Panc1 (cell line): ENCODE measurements around the gene HNRNPA3. TPM values are rescaled to one million over a fixed set of nuclear protein-coding genes. Genes with fewer than 3 reads are reported as not detected.
A peak's percentile ranks its signal among the peaks of the same experiment; 100 is the strongest.
"Not testable (repeated sequence)": the region's sequence is repeated elsewhere in the genome, so short reads cannot be mapped to it uniquely, and the experiment has no call there.

Source experiments
- ATAC-seq: fragments of 200-7000 bp; cut with Tn5 transposase; 2 replicates; pipeline ENCODE4 v1.9.1; 2020; ENCODE audit warnings: mild to moderate bottlenecking, moderate library complexity
- BruUV-seq: library from RNA; stranded (reverse); fragments of 400-500 nt; replicated peaks from 2 replicates; lab custom pipeline; 2021; lab: Mats Ljungman, UMichigan
- CTCF ChIA-PET: fragments of 300-600 bp; sonication (Branson Sonifier 250); formaldehyde crosslinking; loops from one replicate; lab custom pipeline; 2022; ENCODE audit warnings: antibody characterized with exemption; lab: Charles Lee
- POLR2A ChIA-PET: fragments of 300-600 bp; sonication (Branson Sonifier 250); formaldehyde crosslinking; loops from one replicate; lab custom pipeline; 2022; ENCODE audit warnings: antibody characterized with exemption; lab: Charles Lee
- DNase-seq: peaks from one replicate; pipeline ENCODE4 v3.0.0-alpha.2; 2010; ENCODE audit warnings: low read depth, low spot score
- H3K27ac ChIP-seq: 2 replicates; pipeline ENCODE4 v1.5.1; 2011; ENCODE audit warnings: mild to moderate bottlenecking, low read length, inconsistent platforms
- H3K27me3 ChIP-seq: fragments of 200-500 bp; sonication (Bioruptor generic); 2 replicates; pipeline ENCODE4 v1.6.0; 2014; ENCODE audit warnings: low read length, inconsistent platforms; ENCODE audit not compliant: control insufficient read depth, insufficient read depth
- H3K36me3 ChIP-seq: fragments of 200-500 bp; sonication (Bioruptor generic); 2 replicates; pipeline ENCODE4 v1.5.1; 2014; ENCODE audit warnings: inconsistent platforms, mild to moderate bottlenecking, low read length, moderate library complexity; ENCODE audit not compliant: control insufficient read depth, insufficient read depth
- H3K4me1 ChIP-seq: 2 replicates; pipeline ENCODE4 v1.5.1; 2011; ENCODE audit warnings: inconsistent platforms, mild to moderate bottlenecking, low read length, moderate library complexity; ENCODE audit not compliant: control insufficient read depth, insufficient read depth
- H3K4me3 ChIP-seq, 2 experiments: 2 replicates each; pipeline ENCODE4 v1.5.1; 2011 to 2012; ENCODE audit warnings: low read depth in 2 of 2, low read length in 2 of 2, mild to moderate bottlenecking in 2 of 2, inconsistent platforms in 1 of 2, moderate library complexity in 1 of 2
- H3K9me3 ChIP-seq: fragments of 200-500 bp; sonication (Bioruptor generic); 2 replicates; pipeline ENCODE4 v1.5.1; 2014; ENCODE audit warnings: low read depth, mild to moderate bottlenecking, inconsistent platforms, low read length, moderate library complexity; ENCODE audit not compliant: control insufficient read depth, insufficient read depth
- POLR2AphosphoS5 ChIP-seq: IDR thresholded peaks from 2 replicates; pipeline ENCODE4 v1.6.1; 2012; ENCODE audit warnings: mild to moderate bottlenecking, low read depth, low read length, moderate library complexity
- SIN3A ChIP-seq: IDR thresholded peaks from 2 replicates; pipeline ENCODE4 v1.6.1; 2012; ENCODE audit warnings: low read depth, mild to moderate bottlenecking, low read length, moderate library complexity, borderline replicate concordance; ENCODE audit not compliant: insufficient read depth
- TCF7L2 ChIP-seq: IDR thresholded peaks from 2 replicates; pipeline ENCODE4 v1.6.1; 2011; ENCODE audit warnings: mild to moderate bottlenecking, low read depth, low read length, inconsistent platforms
- in situ Hi-C: cut with HindIII; loops from 2 replicates; pipeline ENCODE4 v1.10.0; 2016; ENCODE audit warnings: low sequenced_read_pairs, low pct_unique_long_range_greater_than_20kb
- intact Hi-C: fragments of 100-400 bp; cut with micrococcal nuclease; formaldehyde crosslinking; loops from one replicate; pipeline ENCODE4 v1.10.0; 2022; ENCODE audit not compliant: unreplicated experiment
- total RNA-seq: library from RNA; stranded (reverse); gene quantifications from one replicate; pipeline ENCODE4 v1.2.1, GENCODE V29; 2021; ENCODE audit not compliant: unreplicated experiment
- TF ChIP-seq, protein P1 (sequence below), 2 experiments: IDR thresholded peaks; 2 replicates each; pipeline ENCODE4 v1.6.1; 2011 to 2012; ENCODE audit warnings: low read depth in 2 of 2, control low read depth in 1 of 2, low read length in 1 of 2, mild to moderate bottlenecking in 1 of 2, moderate library complexity in 1 of 2; ENCODE audit not compliant: insufficient read depth in 1 of 2
- TF ChIP-seq, protein P2 (sequence below): fragments of 450-650 bp; IDR thresholded peaks from 2 replicates; pipeline ENCODE4 v1.5.1; 2017; ENCODE audit warnings: mild to moderate bottlenecking

Gene HNRNPA3
- total RNA-seq, 1 experiment from 2014 or later: 228 TPM

DNA sequence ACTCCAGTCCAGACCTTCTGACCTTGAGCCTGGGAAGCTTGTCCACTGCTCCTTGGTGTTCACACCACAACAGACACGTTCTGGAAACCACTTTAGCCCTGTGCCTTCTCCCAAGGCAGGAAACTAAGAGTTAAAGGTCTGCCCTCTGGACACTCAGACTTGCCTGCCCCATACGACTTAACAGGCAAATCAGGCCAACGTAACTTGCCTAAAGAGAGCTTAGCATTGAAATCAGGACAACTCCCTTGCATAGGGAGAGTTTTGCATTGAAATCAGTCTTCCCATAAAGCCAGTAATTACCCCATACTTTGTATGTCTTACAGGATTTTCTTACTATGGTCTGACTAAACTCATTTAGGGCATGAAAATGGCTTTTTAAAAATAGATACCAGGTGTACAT lies 33.4 kb downstream of the HNRNPA3 start:
- Histone ChIP-seq H3K4me3 (no peak overlapping the region), H3K36me3 (no peaks in the 10 kb centered on the region; the same call in 1 of the 2 replicates), H3K27me3 (no peaks in the 10 kb centered on the region), H3K4me1 (peaks cover 98% of the 10 kb centered on the region), H3K9me3 (no peaks in the 10 kb centered on the region), H3K27ac (peak overlapping the region; percentile 94)
- CTCF ChIA-PET: interaction anchor here (0.6 to 0.8 kb wide), 2 partner anchors 17 to 20 kb away, joined by 3 read pairs; no protein-coding TSS in a partner anchor
- DNase-seq: no peak
- intact Hi-C loops (loop anchor here (10.0 kb wide), 1 partner anchor 149 kb away; the partner anchor contains the start of gene AGPS), in situ Hi-C loops (no loop called here)
- TF ChIP-seq, protein P1, sequence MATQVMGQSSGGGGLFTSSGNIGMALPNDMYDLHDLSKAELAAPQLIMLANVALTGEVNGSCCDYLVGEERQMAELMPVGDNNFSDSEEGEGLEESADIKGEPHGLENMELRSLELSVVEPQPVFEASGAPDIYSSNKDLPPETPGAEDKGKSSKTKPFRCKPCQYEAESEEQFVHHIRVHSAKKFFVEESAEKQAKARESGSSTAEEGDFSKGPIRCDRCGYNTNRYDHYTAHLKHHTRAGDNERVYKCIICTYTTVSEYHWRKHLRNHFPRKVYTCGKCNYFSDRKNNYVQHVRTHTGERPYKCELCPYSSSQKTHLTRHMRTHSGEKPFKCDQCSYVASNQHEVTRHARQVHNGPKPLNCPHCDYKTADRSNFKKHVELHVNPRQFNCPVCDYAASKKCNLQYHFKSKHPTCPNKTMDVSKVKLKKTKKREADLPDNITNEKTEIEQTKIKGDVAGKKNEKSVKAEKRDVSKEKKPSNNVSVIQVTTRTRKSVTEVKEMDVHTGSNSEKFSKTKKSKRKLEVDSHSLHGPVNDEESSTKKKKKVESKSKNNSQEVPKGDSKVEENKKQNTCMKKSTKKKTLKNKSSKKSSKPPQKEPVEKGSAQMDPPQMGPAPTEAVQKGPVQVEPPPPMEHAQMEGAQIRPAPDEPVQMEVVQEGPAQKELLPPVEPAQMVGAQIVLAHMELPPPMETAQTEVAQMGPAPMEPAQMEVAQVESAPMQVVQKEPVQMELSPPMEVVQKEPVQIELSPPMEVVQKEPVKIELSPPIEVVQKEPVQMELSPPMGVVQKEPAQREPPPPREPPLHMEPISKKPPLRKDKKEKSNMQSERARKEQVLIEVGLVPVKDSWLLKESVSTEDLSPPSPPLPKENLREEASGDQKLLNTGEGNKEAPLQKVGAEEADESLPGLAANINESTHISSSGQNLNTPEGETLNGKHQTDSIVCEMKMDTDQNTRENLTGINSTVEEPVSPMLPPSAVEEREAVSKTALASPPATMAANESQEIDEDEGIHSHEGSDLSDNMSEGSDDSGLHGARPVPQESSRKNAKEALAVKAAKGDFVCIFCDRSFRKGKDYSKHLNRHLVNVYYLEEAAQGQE (IDR thresholded peaks at IDR 0.05; ENCODE audit: insufficient read depth in 1 of 2, low read depth in 2 of 2, low read length in 1 of 2): no peak
- TF ChIP-seq SIN3A: no peak
- no peak for TF ChIP-seq TCF7L2
- TF ChIP-seq, protein P2, sequence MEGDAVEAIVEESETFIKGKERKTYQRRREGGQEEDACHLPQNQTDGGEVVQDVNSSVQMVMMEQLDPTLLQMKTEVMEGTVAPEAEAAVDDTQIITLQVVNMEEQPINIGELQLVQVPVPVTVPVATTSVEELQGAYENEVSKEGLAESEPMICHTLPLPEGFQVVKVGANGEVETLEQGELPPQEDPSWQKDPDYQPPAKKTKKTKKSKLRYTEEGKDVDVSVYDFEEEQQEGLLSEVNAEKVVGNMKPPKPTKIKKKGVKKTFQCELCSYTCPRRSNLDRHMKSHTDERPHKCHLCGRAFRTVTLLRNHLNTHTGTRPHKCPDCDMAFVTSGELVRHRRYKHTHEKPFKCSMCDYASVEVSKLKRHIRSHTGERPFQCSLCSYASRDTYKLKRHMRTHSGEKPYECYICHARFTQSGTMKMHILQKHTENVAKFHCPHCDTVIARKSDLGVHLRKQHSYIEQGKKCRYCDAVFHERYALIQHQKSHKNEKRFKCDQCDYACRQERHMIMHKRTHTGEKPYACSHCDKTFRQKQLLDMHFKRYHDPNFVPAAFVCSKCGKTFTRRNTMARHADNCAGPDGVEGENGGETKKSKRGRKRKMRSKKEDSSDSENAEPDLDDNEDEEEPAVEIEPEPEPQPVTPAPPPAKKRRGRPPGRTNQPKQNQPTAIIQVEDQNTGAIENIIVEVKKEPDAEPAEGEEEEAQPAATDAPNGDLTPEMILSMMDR: no peak
- no peak for TF ChIP-seq POLR2AphosphoS5
- POLR2A ChIA-PET: interaction anchor here (0.6 kb wide), 2 partner anchors 9 to 15 kb away, joined by 3 to 4 read pairs; no protein-coding TSS in a partner anchor
- no TSS peak for BruUV-seq
- 0 out of 2 replicates have a peak, but pooled peaks have one; percentile 17 for ATAC-seq

DNA sequence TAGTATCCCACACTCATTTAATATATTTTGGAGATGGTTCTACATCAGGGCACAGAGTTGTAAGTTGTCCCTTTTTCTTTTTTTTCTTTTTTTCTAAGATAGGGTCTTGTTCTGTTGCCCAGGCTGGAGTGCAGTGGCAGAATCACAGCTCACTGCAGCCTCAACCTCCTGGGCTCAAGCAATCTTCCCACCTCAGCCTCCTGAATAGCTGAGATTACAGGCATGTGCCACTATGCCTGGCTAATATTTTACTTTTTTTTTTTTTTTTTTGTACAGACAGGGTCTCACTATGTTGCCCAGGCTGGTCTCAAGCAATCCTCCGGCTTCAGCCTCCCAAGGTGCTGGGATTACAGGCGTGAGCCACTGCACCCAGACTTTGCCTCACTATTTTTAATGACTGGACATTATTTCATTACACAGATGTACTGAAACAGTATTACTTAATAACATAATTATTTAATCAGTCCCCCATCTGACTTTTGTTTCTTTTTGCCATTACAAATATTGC lies 34.0 kb downstream of the HNRNPA3 start:
- H3K4me1 ChIP-seq: peaks cover 99% of the 10 kb centered on the region
- POLR2A ChIA-PET: interaction anchor here (0.6 kb wide), 2 partner anchors 15 to 17 kb away, joined by 3 read pairs; no protein-coding TSS in a partner anchor
- in situ Hi-C loops: not testable (repeated sequence)

More for the DNA sequence above, 34.0 kb downstream of the HNRNPA3 start:
- not testable (repeated sequence) for DNase-seq, H3K9me3 ChIP-seq, BruUV-seq, H3K4me3 ChIP-seq, ATAC-seq, H3K27me3 ChIP-seq, H3K36me3 ChIP-seq
- intact Hi-C loops: loop anchor here (10.0 kb wide), 1 partner anchor 148 kb away; the partner anchor contains the start of gene AGPS
- H3K27ac ChIP-seq: peak overlapping the region; percentile 94
- CTCF ChIA-PET: interaction anchor here (0.8 kb wide), 1 partner anchor 17 kb away, joined by 3 read pairs; no protein-coding TSS in a partner anchor
